Measurements from ENCODE around the gene HMCN1. TPM values are rescaled to one million over a fixed set of nuclear protein-coding genes. Genes with fewer than 3 reads are reported as not detected.

HMCN1 gene
- total RNA-seq, 1 donor from 2014 or later: 109 TPM

DNA sequence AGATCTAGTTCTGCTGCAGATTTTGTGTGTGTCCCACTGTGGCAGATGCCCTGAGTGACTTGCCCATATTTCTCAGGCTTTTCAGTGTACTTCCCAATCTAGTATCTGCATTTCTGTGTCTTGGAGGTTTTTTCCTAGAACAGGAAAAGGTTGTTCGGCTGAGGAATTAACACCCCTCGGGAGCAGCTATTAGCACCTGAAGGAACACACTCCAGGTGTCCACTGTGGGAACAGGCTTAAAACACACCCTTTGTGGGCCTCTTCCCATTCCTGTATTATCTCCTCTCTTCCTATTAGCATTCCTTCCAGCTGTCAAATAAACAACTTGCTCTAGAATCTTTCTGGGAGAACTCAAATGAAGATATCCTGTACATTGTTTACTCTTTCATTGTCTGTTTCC lies 178.3 kb downstream of the HMCN1 start:
- DNase-seq: no peak

DNA sequence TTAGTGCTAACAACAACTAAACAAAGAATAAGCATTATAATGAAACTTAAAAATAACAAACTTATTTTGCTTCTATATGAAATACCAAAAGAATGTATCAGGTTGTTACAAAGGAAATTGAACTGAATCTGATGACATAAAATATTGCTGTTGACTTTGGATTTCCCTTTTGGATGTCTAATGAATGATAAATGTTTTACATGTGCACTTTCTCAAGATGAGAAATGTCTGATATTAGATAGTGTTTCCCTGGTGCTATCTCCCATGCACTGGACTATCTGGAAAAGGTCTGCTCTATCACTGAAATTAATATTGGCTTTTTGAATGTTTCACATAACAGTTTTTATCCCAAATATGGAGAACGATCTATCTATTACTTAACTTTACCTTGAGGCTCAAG lies 179.9 kb downstream of the HMCN1 start:
- DNase-seq: no peak

DNA sequence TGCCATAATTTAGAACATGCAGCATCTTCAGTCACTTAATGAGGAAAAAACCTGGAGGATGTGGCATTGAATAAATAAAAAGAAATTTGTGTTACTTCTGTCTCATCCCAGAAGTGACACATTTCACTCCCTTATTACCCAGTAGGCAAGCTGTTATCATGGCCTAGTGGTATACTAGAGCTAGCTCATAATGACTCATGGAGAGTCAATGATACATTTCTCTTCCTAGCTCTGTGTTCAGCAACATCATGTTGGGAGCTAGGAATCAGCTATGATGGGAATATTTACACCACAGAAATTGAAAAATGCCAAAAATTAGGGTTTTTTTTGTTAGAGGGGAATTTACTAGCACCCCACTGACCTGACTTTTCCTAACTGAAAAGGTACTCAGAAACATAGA lies 182.7 kb downstream of the HMCN1 start:
- no peak for DNase-seq

DNA sequence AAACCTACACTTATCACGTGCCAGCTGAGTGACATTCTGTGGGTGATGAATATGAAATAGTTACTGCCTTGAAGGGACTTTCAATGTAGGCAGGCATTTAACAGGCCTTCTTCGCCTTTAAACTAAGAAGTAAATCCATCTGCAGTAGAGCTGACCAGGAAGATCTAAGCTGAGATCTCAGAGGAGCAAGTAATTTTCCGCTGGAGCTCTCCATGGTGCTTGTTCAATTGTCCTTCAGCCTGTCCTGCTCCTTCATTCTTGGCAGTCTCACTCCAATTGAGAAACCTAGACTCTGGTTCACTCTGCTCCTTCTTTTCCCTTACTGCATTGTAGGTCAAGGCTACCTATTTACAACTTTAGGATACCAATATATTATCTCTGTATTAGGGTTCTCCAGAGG lies 183.5 kb downstream of the HMCN1 start:
- no peak for DNase-seq

DNA sequence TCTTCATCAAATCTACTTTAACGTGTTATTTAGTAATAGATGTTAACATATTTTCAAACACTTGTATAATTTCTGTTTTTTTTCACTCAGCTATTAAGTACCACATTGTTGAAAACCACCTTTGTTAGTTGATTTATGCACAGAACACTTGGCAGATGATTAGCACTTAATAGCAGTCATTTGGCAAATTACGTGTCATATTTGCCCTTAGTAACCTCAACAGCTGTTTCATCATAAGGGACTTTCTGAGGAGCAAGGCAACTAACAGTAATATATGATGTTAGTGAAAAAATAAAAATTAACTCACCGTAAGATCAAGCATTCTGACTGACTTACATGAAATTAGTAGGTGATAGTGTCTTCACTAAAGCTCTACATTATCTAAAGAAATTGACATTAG lies 186.4 kb downstream of the HMCN1 start:
- DNase-seq: no peak

DNA sequence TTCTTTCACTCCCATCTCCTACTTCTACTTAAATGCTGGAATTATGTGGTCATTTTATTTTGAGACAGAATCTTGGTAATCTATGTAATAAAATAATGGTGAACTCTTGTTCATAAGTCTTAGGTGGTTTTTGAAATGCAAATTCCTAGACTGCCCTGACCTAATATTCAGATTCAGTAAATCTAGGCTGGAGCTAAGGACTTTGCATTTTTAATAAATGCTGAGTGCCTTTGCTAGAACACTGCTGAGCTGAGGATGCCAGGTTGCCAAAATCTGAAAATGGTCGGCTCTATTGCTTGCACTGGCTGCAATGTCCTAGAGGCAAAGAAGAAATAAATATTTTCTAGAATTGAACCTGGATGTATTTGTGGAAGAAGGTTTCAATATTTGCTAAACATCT lies 187.4 kb downstream of the HMCN1 start:
- DNase-seq: no peak

DNA sequence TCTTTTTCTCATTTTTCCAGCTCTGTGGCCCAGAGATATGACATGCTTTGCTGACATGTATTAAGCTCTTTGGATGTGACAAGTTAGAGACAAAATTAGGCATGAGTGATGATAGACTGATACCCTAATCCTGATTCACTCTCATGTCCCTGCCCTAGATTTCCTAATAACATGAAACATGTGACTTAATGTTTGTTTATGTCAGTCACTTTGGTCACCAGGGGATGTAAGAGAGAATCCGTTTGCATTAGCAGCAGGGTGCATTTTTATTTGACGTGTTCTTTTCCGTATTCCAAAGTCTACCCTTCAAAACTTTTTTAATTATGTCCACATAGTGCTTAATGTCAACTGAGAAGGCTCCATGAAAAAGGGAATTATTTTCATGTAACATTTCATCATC lies 192.4 kb downstream of the HMCN1 start:
- DNase-seq: no peak

DNA sequence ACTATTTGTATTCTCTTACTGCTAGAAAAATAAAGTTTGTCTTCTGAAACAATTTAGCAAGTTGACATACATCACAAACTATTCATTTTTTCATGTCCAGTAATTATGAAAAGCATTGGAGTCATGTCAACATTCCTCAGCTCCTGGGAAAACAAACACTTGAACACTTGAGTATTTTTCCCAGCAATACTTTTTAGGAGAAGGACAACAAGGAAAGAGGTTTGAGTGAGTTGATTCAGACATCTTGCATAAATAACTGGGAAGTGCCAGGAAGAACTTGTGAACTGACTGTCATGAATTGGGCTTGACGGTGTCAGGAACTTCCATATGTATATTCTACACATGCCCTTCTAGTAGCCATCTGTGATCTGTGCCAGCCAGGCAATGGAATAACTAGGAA lies 195.6 kb downstream of the HMCN1 start:
- DNase-seq: no peak

DNA sequence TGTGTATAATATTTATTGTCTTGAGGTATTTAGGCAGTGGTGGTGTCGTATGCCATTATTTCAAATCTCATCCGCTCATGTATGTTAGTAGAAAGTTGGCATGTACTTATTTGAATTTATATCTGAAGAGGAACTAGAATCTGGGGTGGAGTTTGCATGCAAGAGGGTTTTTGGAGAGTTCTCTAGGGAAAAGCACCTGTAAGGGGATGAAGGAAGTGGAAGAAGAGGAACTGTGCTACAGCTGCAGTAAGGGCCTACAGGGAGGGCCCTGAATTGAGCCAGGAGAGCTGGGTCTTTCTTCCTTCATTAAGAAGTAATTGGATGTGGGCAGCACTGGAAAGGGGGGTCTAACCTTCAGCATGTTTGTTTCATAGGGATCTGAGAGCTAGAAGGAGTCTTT lies 197.2 kb downstream of the HMCN1 start:
- DNase-seq: no peak

DNA sequence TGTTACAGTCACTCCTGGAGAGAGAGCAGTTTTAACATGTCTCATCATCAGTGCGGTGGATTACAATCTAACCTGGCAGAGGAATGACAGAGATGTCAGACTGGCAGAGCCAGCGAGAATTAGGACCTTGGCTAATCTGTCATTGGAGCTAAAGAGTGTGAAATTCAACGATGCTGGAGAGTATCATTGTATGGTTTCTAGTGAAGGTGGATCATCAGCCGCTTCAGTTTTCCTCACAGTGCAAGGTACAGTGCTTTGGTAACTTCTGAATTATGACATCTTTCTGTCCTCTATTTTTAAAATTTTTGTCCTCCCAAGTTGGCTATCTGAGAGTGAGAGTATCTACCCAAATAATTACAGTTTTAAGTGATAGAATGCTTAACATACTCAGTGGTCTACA lies 199.4 kb downstream of the HMCN1 start:
- no peak for DNase-seq

DNA sequence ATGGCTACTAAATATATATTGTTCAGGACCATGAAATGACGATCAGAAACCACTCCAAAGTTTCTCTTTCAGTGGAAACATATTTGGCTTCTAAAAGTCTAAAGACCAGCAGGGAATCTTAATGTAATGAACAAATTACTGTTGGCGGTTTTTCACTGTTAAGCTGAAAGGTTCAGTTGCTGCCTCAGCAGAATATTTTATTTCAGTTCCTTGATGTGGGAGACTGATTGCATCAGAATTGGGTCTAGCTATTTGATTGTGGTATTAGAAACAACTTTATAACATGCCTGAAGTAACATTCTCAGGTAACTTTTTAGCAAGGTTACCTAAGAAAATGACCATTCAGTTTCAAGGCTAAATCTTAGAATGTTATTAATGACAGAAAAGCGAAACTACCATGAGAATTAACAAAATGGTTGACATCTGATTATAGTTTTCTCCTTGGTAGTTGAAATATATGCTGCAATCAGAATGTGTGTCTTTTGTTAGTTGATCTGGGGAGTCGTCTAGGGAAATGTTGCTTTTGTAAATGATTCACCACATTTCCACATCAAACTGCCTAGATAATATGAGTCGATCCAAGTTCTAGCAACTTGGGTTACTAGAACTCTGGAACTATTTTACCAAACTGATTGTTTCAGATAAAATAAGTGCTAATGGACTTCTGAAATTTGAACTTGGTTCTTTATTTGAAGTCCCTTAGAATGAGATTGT lies 200.4 kb downstream of the HMCN1 start:
- DNase-seq: no peak

DNA sequence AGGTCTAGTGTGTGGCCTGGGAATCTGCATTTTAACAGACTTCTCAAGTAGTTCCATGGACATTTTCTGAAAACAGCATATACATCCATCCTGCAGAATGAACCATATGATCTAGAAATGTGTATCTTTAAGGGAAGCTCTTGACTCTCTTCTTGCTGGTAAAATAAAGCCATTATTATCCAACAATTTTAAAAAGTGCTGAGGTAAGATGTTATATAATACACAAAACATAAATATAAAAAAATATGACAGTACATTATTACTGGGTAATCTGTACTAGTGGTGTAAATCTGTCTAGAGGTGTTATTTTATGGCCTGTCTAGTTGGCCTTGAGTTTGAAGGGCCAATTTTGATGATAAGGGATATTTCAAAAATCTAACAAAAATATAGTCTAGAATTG lies 201.2 kb downstream of the HMCN1 start:
- DNase-seq: no peak

DNA sequence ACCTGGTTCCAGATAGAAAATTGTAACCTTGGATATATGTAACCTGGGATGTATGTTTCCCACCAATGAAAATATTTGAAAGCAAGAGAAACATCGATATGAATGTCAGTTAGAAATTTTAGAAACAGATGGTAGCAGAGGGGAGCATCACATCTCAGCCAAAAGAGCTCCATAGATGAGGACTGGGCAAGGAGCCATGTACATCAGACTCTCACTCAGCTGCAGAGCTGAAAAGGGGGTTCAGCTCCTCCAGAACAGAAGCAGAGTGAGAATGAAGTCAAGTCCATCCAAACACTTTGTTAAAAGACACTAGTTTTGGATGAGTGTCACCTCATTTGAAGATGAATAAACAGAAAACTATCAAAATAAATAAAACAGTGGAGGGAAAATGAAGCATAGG lies 202.4 kb downstream of the HMCN1 start:
- no peak for DNase-seq

DNA sequence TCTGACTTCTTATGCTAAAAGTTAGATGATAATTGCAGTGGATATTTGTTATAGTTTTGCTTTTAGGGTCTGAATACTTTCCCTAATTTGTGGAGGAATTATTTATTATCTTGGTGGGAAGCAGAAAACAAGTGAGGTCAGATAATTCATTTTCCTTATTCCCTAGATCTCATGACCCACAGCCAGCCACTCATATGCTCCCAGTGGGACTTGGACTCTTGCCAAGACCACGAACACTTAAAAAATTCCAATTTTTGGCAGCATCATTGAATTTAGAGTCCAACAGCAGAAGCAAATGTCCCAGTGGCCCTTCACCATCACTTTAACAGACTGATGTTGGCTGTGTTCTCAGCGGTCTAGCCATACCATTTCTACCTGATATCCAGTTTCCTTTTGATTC lies 204.2 kb downstream of the HMCN1 start:
- no peak for DNase-seq

DNA sequence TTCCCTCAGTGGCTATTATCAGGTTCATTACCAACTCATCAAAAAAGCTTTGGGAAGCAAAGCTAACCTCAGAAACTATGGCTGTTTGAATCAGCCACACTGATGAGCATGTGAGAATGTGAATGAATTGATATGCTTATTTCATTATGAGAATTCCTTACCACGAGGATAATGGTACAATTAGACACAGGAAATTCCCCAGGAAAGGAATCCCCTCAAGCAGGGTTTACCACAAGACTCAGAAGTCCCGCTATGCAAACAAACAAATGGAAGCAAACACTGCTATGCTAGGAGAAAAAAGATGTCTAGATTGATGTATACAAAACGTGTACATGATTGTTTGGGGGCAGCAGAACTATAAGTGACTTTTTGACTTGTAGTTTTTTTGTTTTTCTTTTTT lies 205.0 kb downstream of the HMCN1 start:
- no peak for DNase-seq

DNA sequence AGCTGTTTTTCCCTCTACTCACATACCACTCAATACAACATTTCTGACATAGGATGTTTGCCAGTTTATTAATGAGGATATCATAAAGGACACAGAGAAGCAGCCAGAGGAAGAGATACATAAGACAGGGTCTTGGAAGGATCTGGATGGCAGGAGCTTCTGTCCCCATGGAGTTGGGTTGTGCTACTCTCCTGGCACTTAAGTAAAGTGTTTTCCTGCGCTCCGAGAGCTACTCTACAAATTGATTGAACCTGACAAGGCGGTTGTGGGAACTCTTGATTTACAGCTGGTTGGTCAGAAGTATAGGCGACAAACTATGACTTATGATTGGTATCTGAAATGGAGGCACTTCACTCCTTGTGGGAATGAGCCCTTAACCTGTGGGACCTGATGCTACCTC lies 208.8 kb downstream of the HMCN1 start:
- DNase-seq: no peak

DNA sequence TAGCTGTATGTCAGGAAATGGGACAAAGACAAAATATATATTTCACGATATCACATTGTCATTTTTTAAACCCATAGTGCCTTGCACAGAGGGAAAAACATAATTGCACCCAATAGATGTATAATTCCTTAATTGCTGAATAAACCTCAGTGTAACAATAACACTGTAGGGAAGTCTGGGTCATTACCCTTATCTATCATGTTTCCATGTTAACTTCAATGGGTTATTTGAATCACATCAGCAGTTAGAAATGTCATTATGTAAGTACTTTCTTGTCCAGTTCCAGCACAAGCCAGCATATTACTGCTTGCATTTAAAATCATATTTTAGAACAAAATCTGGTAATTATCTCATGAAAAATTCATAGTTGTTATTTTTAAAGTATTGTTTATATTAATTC lies 222.7 kb downstream of the HMCN1 start:
- peak; percentile 34 for DNase-seq

DNA sequence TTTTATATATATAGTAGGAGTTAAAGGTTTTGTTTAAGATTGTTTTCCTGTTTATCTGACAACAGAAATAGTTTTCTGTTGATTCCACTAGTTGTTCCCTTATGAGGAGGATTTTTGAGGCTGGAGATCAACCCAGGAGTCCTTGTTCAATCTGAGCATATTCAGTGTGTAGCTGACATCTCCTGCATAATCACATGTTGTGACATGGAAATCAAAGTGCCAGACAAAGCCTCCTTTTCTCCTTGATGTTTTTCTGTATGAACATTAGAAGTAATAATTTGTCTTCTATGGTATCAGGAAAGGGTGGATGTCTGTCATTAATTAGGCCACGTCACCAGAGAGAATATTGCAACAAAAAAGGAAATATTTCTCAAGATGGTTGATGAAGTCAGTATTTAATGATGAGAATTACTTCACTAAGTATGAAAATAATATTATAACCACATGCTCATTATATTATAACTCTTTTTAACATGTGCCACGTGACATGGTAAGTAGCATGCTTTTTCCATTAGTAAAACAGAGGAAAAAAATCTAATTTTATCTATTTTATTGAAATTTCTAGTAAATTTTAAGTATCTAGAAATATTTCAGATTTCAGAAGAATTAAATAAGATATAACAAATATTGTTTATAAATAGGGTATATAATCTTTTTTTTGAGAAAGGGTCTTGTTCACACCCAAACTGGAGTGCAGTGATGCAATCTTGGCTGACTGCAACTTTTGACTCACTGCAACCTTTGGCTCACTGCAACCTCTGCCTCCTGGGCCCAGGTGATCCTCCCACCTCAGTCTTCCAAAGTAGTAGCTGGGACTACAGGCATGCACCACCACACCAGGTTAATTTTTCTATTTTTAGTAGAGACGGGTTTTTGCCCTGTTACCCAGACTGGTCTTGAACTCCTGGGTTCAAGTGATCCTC lies 223.5 kb downstream of the HMCN1 start:
- DNase-seq: peak; percentile 71

DNA sequence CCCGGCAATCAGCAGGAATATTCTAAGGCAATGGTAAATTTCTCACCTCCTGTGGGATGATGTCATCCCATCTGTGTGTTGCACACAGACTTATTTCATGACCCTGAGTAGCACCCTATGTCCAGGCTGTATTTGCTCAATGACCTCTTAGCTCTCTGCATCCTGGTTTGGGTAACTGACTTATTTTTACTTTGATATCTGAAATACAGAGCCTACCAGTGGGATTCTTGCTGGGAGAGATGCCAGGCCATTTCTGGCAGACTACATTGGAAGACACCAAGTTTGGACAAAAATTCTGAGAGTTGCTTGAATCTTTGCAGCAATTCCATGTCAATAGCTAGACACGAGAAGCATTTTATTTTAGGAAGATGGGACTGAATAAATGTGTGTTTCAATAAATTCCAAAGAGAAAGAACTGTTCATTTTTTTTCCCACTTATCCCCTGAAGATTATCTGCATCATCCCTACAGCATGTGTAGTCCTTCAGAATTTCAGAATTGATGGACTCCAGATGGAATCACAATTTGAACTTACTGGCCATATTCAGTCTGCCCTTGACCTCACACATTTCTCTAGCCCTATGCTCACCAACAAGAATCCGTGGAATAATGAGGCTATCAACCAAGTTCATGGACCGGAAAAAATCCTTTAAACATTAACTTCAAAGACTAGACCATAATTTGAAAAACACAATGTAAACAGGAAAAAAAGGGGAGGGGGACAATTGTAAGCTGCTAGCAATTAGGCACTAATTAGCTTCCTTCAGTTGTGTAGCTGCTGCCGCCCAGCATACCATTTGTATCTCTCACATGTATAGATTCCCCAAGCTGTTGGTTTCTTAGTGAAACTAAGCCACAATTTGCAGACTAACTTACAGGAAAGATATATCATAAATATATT lies 226.5 kb downstream of the HMCN1 start:
- DNase-seq: peak; percentile 88

DNA sequence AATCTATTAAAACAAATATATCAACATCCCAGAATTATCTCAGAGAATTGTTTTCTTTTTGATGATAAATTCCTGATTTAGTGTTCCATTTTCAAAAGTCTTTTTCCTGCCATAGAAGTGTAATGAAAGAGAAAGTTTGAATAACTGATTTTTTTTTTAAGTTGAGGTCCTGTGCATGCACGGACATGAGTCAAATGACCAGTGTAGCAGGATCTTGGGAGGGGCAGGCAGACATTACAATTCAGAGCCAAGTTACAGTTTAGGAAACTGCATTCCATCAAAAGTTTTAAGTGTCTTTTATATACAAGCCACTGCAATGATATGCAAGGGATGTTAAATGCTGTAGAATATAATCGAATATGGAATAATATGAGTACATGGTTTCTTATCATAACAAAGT lies 227.5 kb downstream of the HMCN1 start:
- DNase-seq: peak; percentile 16

DNA sequence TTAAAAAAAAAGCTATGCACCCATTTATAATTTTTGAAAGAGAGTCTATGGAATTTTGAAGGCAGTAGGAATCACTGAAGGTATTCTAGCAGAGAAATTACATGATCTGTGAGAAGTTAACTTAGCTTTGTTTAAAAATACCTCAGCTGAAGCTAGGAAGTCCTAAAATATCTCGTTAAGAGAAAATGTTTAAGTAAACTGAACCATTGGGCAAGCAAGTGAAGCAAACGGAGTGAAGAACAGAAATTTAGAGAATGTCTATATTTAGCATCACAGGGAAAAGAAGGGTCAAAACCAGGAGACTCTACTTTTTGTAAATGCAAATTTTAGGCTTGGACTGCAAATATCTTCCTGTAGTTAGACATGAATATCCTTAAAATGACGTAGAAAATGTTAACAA lies 230.8 kb downstream of the HMCN1 start:
- DNase-seq: no peak

DNA sequence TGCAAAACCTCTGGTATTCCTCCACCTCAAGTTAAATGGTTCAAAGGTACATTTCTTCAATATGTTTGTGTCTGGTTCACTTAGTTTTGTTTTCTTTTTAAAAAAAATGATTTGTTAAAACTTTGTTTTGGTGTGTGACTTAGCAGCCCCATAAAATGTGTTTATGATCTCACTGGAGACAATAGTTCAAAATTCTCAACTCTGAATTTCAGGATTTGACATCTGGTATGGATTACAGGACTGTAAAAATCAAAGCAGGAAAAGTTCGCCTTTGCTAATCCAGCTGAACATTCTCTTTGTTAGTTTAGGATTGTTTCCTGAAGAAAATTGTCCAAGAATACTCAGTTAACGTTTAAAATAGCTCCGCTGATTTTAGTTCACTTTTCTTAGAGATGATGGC lies 231.7 kb downstream of the HMCN1 start:
- DNase-seq: peak; percentile 61

DNA sequence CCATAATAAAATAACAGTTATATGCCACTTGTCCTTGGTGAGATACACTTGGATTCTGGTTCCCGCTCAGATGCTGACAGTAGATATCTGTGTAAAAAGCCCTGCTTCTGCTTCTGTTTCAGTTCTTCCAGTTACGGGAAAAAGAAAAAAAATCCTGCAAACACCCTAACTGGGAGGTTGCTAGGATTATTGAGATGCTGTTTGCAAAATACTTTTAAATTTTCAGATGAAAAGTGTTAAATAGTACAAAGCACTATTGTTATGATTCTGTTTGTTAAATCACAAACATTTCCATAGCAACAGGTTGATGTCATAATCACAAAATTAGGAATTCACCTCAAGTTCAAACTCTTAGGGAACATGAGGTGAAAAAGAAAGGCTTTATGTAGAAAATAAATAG lies 232.3 kb downstream of the HMCN1 start:
- DNase-seq: no peak

All from skin of body (tissue), 2 donors.